Fibroblast of the conjunctiva (primary cell): ENCODE data around the gene MYRIP.

Experiments used
- DNase-seq: peaks from one replicate; pipeline ENCODE4 v3.0.0-alpha.2; 2010; ENCODE audit warnings: low read depth

MYRIP gene

DNA sequence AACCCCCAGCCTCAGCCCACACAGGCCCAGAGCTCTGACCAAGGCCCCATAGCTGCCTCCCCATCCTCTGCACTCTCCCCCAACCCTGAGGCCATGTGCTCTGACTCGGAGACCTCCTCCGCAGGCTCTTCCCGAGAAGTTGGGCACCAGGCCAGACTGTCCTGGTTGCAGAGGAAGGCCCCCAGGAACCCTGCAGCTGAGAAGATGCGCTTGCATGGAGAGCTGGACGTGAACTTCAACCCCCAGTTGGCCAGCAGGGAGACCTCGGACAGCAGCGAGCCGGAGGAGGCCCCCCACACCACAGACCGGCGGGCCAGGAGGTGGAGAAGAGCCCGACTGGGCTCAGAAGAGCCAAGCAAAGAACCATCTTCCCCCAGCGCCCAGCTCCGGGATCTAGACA, 380.6 kb downstream of the MYRIP start:
- no peak for DNase-seq

DNA sequence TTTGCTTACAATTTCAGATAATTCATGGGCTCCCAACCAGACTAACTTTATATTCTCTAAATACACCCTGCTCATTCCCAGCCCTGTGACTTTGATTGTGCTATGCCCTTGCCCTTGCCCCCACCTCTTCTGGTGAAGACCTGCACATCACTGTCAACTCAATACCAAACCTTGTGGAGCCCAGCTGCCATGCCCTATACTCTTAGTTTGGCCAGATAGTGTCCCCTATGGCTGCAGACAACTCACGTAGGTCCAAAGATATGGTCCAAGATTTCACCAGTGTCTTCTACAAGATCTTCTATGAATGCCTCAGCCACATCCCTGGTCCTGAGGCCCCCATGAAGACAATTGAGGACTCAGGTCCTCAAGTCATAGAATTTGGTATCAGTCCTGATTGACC, 381.8 kb downstream of the MYRIP start:
- no peak for DNase-seq

DNA sequence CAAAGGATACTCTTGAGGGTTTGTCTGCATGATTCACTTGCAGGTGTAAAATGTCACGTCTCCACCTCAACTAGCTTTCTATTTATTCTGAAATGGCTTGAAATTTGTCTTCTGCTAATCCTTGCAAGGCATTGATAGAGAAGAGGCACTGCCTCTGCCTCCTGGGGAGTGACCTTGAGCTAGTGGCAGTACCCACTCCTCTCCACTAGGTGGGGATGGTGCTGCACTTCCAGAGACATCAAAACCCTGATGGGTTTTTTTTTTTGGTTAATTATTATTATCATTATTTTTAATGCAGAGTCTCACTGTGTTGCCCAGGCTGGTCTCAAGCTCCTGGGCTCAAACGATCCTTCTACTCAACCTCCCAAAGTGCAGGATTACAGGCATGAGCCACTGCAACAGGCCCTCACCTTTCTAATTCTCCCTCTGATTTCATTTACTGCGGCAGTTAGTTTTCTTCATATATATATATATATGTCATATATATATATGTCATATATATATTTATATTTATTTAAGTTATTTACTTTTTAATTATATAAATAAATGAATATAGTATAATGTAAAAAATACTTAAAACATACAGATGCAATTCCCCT, 382.5 kb downstream of the MYRIP start:
- peak; percentile 43 for DNase-seq

DNA sequence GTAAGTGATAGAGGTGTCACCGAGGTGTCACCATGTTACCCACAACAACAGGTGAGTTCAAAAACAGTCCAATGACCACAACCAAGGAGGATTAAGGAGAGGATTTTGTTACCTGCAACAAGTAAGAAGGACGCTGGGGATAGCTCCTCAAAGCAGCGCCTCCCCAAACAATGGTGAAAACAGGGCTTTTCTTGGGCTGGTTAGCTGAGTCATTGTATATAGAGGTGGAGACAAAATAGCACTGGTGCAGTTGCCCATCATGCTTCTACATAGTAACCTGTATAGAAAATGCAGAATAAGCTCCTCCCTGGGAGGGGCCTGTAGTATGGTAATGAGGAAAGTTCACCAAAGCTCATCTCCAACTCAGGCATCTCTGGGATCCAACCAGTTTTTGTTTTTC, 383.2 kb downstream of the MYRIP start:
- DNase-seq: no peak

DNA sequence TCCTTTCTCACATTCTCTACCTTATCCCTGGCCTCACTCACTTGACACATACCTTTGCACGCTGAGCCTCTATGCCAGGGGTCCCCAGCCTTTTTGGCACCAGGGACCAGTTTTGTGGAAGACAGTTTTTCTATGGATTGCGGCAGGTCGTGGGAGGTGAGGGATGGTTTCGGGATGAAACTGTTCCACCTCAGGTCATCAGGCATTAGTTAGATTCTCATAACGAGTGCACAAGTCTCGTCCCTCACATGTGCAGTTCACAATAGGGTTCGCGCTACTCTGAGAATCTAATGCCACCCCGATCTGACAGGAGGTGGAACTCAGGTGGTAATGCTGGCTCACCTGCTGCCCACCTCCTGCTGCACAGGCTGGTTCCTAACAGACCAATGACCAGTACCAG, 387.6 kb downstream of the MYRIP start:
- no peak for DNase-seq

DNA sequence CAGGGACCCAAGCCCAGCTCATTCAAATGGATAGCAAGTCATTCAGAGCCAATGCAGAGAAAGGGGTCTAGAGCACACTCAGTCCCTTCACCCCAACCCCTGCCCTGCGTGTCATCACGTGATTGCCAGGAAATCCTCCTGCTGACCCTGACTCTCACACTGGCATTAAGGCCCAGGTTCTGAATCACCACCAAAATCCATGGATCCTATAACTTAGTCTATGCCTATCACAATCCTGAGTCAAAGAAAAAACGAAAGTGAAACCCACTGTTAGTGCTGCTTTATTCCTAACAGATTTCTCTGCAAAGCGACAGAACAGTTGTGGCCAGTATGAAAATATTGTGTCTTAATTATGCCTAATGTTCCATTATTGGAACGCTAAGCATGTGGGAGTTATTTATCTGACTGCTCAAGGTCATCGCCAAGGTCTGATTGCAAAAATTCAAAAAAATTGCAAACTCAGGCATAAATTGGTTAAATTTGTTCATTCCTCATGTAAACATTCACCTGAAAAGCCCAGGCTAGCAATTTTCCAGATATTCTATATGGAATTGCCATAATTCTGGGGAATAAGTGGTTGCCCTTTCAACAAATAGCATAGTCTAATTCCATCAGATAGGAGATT, 391.4 kb downstream of the MYRIP start:
- no peak for DNase-seq

DNA sequence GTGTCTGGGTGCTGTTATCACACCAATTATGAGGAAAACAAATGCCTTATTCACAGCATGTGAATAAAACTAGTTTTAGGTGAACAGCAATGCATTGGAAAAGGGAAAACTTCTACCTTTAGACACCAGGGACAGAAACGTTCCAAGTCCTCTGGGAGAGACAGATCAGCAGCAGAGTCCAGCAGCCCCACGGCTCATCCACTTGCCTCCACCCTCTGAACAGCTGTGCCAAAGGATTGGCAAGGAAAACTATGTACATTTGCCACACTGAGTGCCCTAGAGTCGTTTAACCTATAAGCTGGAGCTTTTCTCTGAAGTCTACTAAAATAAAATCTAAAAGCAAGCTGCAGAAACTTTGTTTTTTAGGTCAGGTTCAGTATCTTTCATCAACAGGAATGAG, 392.4 kb downstream of the MYRIP start:
- DNase-seq: no peak

DNA sequence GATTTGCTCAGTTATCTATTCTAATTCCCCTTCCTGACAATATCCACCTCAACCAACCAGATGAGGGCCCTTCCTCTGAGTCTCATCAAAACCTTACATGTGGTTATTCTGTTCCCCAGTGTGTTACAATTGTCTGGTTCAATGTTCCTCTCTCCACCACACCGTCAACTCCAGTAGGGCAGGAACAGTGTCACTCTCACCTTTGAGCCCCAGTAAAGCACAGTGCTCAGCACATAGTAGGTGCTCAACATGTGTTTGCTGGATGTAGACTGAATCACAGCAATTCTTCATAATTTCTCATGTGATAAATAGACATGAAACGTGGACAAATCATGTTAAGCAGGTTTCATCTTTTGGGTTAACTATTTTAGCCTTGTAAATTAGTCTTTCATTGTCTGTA, 397.1 kb downstream of the MYRIP start:
- no peak for DNase-seq

DNA sequence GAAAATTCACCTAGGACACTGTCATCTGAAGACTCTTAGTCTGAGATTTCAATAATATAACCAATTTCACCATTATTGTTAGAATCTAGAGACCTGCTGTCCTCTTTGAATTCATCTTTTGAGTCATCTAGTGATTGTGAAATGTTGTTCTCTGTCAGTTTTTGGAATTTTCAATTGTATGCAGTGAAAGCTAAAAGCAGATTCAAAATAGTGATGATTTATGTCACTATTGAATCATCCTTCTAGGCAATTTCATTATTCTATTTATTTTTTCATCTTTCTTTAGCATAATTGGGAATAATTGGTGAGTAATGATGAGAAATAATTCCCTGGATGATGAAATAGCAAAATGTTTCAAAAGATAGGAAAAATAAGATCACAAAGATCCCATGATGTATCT, 398.4 kb downstream of the MYRIP start:
- peak; percentile 18 for DNase-seq

DNA sequence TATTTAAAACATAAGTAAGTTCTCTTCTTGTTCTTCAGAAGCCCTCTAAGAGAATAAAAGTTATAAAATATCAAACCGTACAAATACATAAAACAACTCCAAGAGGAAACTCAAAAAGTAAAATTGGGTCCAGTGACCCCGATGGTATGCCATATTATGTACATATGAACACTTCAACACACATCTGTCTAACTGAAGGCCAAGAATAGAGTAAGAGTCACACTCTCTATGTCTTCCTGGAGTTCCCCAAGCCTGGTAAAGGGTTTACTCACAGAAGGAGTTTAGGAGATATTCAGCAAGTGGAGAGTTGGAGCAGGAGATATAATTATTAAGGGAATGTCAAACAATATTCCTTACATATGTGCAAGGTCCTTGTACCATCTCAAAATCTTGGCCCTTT, 398.8 kb downstream of the MYRIP start:
- DNase-seq: no peak

DNA sequence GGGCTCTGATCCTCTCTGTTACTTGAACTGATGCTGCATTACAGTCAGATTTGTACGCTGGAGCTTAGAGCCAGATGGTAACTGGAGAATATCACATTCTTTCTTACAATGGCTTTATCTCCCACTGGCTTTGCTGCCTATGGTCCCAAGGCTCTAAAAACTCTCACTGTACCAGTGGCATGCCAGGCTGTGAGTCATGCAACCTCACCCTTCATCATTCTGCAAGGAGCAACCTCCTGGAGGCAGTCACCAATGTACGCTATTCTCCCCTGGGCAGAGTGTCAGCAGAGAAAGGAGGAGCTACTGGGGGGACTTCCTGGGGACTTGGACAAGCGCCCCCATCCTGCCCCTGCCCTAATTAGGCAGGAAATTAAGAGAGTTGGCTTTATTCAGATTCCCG, 402.2 kb downstream of the MYRIP start:
- DNase-seq: peak; percentile 8

DNA sequence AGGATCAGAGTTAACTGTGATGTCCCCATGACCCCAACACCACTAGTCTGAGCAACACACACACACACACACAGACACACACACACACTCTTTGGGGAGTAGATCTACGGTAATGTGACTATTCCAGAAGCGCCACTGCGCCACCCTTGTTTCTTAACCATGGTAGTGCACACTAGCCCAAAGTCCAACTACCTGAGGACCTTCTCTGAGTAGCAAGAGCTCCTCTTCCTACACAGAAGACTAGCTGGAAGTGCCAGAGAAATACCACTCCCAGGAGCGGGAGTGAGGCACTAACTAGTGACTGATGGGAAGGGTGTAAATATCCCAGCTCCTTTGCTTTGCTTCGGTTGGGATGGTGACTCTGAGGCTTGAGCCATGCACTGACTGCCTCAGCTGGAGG, 404.1 kb downstream of the MYRIP start:
- no peak for DNase-seq

DNA sequence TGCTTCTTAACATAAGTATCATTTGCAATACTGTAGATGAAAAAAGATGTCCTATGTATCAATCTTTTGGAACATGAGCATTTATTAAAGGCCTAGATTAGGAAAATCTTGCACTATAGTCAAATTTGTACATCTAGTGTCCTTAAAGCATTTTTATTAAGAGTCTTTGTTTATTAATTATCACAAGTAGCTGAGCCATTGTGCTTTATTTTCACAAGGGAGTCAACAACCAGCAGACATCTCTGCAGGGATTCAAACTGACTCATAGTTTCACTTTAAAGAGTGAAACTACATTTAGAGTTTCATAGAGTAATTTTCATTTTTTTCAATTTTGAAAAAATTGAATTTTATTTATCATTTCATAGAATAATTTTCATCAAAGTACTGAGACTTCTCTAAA, 405.6 kb downstream of the MYRIP start:
- DNase-seq: no peak

DNA sequence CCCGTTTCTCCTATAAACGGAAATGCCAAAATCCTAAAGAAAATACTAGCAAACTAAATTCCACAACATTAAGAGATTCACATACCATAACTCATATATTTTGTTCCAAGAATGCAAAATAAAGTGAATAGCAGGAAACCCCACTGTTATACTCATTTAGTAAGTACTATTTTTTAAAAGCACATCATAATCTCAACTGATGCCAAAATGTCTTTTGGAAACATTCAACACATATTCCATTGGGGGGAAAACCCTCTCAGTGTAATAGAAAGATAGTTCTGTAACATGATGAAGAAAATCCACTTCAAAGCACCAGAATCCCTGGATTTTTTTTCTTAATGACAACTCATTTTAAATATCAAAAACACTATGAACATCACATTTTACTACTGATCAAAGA, 407.1 kb downstream of the MYRIP start:
- no peak for DNase-seq

DNA sequence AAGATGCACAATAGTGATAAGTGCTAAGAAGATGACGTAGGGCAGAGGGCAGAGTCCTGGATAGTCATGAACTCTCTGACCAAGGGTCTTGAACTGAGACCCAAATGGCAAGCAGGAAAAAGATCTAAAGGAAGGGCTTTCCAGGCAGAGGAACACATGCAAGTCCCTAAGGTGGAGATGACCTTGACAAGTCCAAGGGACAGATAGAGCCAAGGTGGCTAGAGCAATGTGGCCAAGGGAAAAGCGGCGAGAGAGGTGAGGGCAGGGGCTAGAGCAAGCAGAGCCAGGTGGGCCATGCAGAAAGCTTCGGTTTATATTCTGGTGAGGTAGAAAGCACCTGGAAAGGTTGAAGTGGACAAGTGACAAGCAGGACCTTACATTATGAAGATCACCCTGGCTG, 414.4 kb downstream of the MYRIP start:
- DNase-seq: no peak

DNA sequence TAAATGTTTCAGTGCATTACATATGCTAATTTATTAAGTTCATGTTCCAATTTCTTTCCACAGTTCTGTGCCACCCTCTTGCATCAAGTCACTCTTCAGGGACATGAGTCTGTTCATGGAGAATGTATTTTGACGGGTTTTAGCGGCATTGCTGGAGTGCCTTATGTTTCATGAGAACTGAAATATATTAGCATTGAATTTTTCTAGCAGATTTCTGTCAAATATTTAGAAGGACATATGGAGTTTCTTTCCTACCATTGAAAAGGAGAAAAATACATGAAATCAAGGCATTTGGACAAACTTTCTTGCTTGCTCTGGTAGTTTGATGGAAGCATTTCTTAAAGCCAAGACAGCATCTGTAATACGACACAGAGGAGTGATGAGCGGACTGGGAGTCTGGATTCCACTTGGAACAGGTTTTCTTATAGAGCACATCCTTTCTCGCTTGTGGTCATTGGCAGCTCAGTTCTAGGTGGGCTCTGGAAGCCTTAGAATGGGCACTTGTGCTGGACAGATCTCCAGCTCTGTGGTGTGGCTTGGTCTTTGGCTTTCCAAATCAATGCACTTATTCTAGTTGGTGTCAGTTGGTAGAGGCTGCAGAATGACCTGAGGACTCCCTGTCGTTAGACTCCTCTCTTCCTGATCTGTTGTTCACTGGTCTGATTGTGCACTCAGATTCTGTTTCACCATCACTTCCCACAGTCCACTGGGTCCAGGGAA, 415.5 kb downstream of the MYRIP start:
- no peak for DNase-seq

DNA sequence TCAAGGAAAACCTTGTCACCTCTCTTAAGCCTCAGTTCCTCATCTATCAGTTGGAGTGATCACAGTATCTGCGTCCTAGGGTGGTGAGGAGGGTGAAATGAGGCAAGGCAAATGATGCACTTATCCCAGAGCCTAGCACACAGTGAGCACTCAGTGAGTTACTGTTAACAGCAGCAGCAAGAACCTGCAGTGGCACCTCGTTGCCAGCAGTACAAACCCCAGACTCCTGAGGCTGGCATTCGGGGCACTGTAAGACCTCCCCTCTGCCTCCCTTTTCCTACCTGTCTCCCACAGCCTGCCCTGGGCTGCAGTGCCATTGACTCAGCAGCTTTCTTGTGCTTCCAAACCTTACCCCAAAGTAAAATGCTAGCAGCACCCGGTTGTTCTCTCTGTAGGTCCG, 417.2 kb downstream of the MYRIP start:
- DNase-seq: no peak

DNA sequence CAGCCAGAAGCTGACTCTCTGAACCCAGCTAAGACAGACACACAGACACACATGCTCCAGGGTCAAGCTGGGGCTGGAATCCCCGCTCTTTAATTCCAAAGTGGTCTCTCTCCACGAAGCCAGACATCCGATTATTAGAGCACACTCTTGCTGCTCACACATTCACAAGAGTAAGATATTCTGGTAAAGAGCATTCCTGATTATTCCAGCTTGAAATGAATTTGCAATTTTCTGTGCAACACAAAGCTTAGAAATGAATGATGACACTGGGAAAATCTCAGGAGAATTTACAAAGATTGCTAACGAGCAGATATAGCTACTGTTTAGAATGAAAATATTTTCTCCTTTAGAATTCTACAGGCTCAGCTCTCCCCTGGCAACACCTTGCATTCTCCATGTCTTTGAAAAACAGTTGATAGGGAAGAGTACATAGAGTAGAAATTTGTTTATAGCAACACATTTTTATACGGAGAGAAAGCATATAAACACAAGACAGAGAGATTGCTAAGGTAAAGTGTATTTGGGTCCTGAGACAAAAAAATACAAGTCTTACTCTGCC, 419.5 kb downstream of the MYRIP start:
- DNase-seq: no peak

DNA sequence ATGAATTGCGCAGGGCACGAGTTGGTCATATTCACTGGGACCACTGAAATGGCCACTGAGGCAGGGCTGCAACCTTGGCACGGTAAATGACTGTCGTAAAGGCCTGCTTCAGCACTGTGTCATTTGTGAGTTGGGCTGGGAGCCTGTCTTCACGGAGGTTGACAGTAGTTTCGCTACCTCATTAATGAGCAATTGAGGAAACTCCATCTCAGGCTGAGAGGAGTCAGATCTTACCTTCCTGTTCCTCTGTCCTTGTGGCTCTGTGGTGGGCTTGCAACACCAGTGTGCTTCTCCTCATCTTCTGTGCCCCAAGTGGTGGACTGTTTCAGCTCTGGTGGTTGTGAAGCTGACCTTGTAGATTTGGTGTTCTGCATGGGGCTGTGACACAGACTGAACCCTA, 420.0 kb downstream of the MYRIP start:
- no peak for DNase-seq

DNA sequence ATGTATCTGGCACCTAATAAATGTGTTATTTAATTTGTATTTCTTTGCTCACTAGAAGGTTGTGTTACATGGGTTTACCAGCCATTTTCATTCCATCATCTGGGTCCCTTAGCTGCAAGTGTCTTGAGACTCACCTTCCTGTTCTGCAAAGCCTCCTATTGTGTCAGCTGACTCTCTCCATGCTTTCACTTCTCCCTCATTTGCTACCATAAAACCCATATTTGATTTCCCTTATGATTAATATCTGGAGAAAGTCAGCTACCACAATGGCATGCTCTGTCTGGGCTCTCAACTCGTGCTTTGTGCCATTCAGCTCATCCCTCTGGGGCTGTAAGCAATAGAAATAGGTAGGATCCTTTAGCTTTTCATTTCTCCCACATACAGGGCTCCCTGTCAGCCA, 420.6 kb downstream of the MYRIP start:
- no peak for DNase-seq

DNA sequence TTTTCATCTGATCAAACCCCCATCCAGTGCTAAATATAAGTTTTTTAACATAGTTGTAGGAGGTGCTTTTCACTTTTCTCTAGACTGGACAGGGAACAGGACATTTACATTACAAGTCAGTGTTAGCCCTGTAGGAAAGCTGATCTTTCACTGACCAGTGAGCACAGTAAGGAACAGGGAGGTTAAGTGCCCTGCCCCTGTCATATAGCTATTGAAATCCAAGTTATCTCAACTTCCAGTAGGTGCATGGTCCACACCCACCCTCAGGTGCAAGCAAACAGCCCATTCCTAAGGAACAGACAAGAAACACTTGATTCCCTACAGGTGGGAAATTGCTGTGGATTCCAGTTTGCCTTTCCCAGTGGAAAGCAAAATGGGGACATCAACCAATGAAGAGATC, 421.0 kb downstream of the MYRIP start:
- no peak for DNase-seq

DNA sequence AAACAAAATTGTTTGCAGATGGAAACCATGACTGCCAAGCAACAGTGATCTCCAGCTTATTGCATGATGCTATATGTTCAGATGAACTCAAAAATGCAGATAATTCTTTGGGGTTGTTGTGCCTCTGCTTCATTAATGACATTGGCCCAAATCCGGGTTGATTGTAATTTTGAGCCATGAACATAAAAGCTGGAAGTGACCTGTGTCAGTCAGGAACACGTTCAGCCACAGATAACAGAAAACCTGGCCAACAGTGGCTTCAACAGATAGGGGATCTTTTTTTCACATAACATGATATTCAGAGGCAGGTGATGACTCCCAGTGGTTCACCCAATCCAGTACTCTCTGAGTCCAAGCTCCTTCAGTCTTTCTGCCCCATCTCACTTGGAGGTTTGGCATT, 423.2 kb downstream of the MYRIP start:
- no peak for DNase-seq

DNA sequence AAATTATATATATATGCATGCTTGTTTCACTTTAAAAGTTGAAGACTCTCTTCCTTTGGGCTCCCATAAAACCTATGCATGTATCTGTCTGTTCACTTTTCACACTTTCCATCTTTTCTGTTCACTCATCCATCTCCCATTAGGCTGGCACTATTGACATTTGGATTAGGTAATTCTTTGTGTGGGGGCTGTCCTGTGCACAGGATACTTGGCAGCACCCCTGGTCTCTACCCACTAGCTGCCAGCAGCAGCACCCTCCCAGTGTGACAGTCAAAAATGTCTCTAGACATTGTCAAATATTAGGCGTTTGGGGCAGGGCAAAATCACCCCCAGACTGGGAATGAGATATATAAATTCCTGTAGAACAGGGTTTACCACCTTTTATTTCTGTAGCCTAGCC, 427.8 kb downstream of the MYRIP start:
- DNase-seq: no peak
